ENCODE measurements around the gene CNDP2.

DNA sequence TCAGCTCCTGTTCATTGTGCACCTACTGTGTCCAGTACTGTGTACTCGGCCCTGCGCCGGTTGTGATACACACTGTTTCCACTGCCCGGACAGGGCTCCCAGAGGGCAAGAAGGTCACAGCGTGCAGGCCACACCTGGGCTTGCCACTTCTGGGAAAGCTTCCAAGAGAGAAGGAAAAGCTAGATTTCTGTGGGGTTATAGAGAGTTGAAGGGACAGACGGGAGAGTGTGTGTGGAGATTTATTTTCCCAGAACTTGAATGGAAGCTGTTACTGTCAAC is 34.4 kb downstream of the CNDP2 start:
- TF ChIP-seq, protein P1, sequence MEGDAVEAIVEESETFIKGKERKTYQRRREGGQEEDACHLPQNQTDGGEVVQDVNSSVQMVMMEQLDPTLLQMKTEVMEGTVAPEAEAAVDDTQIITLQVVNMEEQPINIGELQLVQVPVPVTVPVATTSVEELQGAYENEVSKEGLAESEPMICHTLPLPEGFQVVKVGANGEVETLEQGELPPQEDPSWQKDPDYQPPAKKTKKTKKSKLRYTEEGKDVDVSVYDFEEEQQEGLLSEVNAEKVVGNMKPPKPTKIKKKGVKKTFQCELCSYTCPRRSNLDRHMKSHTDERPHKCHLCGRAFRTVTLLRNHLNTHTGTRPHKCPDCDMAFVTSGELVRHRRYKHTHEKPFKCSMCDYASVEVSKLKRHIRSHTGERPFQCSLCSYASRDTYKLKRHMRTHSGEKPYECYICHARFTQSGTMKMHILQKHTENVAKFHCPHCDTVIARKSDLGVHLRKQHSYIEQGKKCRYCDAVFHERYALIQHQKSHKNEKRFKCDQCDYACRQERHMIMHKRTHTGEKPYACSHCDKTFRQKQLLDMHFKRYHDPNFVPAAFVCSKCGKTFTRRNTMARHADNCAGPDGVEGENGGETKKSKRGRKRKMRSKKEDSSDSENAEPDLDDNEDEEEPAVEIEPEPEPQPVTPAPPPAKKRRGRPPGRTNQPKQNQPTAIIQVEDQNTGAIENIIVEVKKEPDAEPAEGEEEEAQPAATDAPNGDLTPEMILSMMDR (conservative IDR thresholded peaks at IDR 0.05), result no peak
- no peak for TF ChIP-seq ZFX (IDR thresholded peaks at IDR 0.05)

Measured in C4-2B (cell line).